ENCODE data around the gene AP2A2.

- TF ChIP-seq CTCF (IDR thresholded peaks at IDR 0.05 in 2 of 3, conservative IDR thresholded peaks at IDR 0.05 in 1 of 3; ENCODE audit: borderline replicate concordance in 1 of 3, insufficient read depth in 1 of 3, low read depth in 2 of 3, low read length in 2 of 3) (no peak), POLR2AphosphoS5 (IDR thresholded peaks at IDR 0.05; ENCODE audit: low read depth, low read length) (no peak), TCF7L2 (IDR thresholded peaks at IDR 0.05; ENCODE audit: borderline replicate concordance, extremely low read depth, insufficient read depth, insufficient read length) (no peak), JUND (IDR thresholded peaks at IDR 0.05) (no peak), EZH2phosphoT487 (IDR thresholded peaks at IDR 0.05; ENCODE audit: borderline replicate concordance) (no peak), MAX (IDR thresholded peaks at IDR 0.05) (no peak)
Measured at GRCh38 chr11:882596-882995, 43.1 kb upstream of the AP2A2 start.
